ENCODE data around the gene TBC1D14.

DNA sequence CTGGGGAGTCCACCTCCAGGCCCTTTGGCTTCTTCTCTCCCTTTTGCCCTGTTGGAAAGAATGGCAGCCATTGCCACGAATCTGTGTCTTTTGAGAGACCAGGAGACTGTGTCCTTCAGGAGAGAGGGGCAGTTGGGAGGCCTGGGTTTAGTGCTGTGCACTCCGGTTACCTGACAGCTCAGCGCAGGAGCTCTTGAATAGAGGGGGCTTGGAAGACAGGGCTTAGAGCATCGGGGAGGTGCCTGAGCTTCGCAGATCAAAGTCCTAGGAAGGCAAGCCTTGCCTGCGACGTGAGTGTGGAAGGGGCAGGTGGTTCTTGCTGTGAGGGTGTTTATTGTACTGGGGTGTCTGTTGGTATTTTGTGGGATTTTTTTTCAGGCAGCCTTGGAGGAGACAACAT, 91.6 kb downstream of the TBC1D14 start:
- TF ChIP-seq, protein P1, sequence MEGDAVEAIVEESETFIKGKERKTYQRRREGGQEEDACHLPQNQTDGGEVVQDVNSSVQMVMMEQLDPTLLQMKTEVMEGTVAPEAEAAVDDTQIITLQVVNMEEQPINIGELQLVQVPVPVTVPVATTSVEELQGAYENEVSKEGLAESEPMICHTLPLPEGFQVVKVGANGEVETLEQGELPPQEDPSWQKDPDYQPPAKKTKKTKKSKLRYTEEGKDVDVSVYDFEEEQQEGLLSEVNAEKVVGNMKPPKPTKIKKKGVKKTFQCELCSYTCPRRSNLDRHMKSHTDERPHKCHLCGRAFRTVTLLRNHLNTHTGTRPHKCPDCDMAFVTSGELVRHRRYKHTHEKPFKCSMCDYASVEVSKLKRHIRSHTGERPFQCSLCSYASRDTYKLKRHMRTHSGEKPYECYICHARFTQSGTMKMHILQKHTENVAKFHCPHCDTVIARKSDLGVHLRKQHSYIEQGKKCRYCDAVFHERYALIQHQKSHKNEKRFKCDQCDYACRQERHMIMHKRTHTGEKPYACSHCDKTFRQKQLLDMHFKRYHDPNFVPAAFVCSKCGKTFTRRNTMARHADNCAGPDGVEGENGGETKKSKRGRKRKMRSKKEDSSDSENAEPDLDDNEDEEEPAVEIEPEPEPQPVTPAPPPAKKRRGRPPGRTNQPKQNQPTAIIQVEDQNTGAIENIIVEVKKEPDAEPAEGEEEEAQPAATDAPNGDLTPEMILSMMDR (IDR thresholded peaks at IDR 0.05) = no peak
- no peak for TF ChIP-seq POLR2A (IDR thresholded peaks at IDR 0.05)

Measured in heart left ventricle (tissue), 13 donors.